ENCODE data around the gene SLC7A8.

- TF ChIP-seq POLR2A (IDR thresholded peaks at IDR 0.05) (no peak), CTCF (IDR thresholded peaks at IDR 0.05) (no peak), POLR2AphosphoS5 (IDR thresholded peaks at IDR 0.05) (no peak)
These were observed 103.7 kb downstream of the SLC7A8 start for GRCh38 chr14:23079716-23080115.

All from breast epithelium (tissue), 3 donors.